ENCODE data around the gene KIF6. TPM values are rescaled to one million over a fixed set of nuclear protein-coding genes. Genes with fewer than 3 reads are reported as not detected.
A peak's percentile ranks its signal among the peaks of the same experiment; 100 is the strongest.
"Not testable (repeated sequence)": the region's sequence is repeated elsewhere in the genome, so short reads cannot be mapped to it uniquely, and the experiment has no call there.

Gene KIF6
- total RNA-seq, 1 experiment from 2014 or later, result 0.80 TPM

DNA sequence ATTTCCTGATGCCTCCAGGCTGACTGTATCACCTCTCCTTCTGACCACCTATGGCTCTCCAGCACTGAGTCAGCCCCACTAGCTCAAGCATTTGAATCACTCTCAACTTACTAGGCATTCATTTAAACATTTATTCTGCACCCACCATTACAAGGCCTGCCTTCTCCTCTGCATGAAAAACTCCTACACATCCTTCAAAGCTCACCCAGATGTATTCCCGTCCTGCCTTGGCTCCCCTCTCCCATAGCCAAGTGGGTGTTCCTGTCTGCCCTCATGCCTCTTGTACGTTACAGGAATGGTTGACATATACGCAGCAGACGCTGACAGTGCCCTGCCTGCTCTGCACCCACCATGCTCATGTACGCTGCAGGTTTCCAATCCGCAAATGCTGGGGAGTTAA lies 432.6 kb downstream of the KIF6 start:
- no peaks in the 10 kb centered on the region; the same call in none of the 2 replicates for H3K27me3 ChIP-seq (ENCODE audit: control insufficient read depth, insufficient read depth, low read length)
- no peak overlapping the region for H3K4me3 ChIP-seq (ENCODE audit: insufficient read depth, low read depth, low read length)
- no peak for DNase-seq
- H3K36me3 ChIP-seq (replicated peaks; ENCODE audit: control insufficient read depth, insufficient read depth, low read length), result no peaks in the 10 kb centered on the region

DNA sequence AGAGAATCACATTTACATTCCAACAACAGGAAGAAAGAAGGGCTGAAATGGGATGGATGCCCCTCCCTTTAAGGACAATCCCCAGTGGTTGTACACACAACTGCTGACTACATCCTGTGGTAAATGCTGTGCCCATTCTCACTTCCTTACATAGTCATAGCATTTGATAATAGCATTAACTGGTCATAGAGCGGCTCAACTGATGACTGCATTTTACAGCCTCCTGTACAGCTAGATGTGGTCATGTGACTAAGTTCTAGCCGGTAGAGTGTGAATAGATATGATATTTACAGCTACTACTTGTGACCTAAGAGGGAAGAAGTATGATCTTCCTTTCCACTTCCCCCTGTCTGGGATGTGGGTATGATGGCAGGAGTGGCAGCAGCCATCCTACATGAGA lies 435.7 kb downstream of the KIF6 start:
- Histone ChIP-seq H3K27me3 (ENCODE audit: control insufficient read depth, insufficient read depth, low read length) (no peaks in the 10 kb centered on the region; the same call in none of the 2 replicates), H3K36me3 (replicated peaks; ENCODE audit: control insufficient read depth, insufficient read depth, low read length) (no peaks in the 10 kb centered on the region), H3K4me3 (ENCODE audit: insufficient read depth, low read depth, low read length) (no peak overlapping the region)
- no peak for DNase-seq

DNA sequence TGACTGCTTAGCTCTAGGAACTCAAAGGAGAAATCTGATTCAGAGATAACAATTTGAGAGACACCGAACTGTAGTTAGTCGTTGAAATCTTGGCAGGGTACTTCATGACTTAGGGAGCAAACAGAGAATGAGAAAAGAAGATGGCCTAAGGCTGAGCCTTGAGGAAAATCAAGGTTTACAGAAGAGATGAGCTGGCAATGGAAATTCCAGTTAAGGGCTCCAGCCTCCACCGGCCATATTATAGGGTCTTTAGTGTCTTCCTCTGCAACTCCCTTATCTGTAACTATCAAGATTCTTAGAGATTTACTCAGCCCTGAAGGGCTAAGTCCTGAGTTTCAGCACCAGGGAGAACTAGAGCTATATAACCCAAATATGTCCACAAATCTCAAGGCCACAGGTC lies 437.6 kb downstream of the KIF6 start:
- H3K27me3 ChIP-seq (ENCODE audit: control insufficient read depth, insufficient read depth, low read length), result no peaks in the 10 kb centered on the region; the same call in none of the 2 replicates
- no peak overlapping the region for H3K4me3 ChIP-seq (ENCODE audit: insufficient read depth, low read depth, low read length)
- no peaks in the 10 kb centered on the region for H3K36me3 ChIP-seq (replicated peaks; ENCODE audit: control insufficient read depth, insufficient read depth, low read length)
- no peak for DNase-seq

DNA sequence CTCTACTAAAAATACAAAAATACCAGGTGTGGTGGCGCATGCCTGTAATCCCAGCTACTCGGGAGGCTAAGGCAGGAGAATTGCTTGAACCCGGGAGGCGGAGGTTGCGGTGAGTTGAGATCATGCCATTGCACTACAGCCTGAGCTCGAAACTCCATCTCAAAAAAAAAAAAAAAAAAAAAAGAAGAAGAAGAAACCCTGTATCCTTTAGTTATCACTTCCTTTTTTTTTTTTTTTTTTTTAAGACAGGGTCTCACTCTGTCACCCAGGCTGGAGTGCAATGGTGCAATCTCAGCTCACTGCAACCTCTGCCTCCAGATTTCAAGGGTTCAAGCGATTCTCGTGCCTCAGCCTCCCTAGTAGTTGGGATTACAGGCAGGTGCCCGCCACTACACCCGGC lies 438.6 kb downstream of the KIF6 start:
- DNase-seq; H3K4me3 ChIP-seq (ENCODE audit: insufficient read depth, low read depth, low read length); H3K36me3 ChIP-seq (replicated peaks; ENCODE audit: control insufficient read depth, insufficient read depth, low read length); H3K27me3 ChIP-seq (ENCODE audit: control insufficient read depth, insufficient read depth, low read length): not testable (repeated sequence)

DNA sequence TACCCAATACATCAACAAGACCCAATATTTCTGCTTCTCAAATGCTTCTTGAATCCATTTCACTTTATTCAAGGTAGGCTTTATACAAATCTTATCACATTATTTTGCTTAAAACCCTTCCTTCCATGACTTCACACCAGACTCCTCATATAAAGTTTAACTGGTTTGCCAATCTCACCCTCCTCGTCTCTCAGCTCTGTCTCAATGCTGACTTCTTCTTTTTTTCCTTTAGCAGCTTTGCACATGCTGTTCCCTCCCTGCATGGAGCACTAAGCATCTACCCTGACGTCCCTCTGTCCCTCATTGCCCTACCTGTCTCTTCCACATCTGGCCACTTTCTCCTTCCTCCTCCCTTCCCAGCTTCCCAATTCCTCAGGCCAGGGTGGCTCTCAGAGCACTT lies 442.4 kb downstream of the KIF6 start:
- DNase-seq, result no peak
- Histone ChIP-seq H3K4me3 (ENCODE audit: insufficient read depth, low read depth, low read length) (no peak overlapping the region), H3K36me3 (replicated peaks; ENCODE audit: control insufficient read depth, insufficient read depth, low read length) (no peaks in the 10 kb centered on the region), H3K27me3 (ENCODE audit: control insufficient read depth, insufficient read depth, low read length) (no peaks in the 10 kb centered on the region)

DNA sequence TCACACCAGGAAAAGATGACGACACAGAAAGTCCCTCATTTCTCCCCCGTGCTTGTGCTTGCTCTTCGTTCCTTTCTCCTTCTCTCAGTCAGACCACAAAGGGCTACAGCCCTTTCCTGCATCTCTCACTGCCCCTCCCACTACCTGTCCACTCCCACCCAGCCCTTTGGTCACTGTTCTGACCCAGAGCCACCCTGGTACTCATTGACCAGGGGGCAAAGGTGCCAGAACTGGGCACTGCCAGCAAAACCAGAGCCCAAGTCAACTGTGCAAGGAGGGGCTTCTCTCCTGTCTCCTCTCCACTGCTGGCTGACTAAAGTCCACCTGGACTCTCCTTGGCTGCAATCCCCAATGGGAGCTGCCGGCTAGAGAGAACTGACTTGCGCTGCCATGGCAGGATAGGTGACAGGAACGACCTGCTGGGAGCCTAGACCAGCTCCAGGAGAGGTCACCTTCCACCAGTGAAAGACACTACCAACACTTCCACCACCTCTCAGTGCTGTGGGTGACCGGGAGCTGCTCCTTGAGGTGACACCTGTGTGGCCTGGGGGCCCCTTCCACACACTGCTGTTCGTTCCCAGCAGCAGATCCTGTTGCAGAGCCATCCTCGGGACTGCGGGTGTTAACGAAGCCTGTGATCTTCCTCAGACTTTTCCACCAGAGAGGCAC lies 443.8 kb downstream of the KIF6 start:
- no peaks in the 10 kb centered on the region for H3K36me3 ChIP-seq (replicated peaks; ENCODE audit: control insufficient read depth, insufficient read depth, low read length)
- H3K27me3 ChIP-seq (ENCODE audit: control insufficient read depth, insufficient read depth, low read length), result no peaks in the 10 kb centered on the region
- H3K4me3 ChIP-seq (ENCODE audit: insufficient read depth, low read depth, low read length), result no peak overlapping the region
- no peak for DNase-seq

DNA sequence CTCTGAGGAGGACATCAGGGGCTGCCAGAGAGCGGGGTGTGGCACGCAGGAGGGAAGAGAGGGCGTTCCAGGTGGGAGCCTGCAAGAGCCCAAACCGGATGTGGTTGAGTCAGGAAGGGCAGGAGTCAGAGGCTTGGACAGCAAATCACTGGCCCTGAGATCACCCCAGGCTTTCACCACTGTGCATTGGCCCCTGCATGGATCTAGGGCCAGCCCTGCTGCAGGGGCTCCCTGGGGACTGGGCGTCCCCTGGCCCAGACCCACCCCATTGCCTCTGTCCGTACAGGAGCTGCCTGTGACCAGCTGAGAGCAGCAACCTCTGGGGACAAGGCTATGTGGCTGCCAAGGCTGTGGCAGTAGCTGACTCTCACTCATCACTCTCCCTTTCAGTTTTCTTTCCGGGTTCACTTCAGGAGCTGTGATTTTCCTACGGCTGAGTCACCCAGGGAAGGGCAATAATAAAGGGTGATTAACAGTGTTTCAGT lies 444.9 kb downstream of the KIF6 start:
- Histone ChIP-seq H3K27me3 (ENCODE audit: control insufficient read depth, insufficient read depth, low read length) (no peaks in the 10 kb centered on the region), H3K36me3 (replicated peaks; ENCODE audit: control insufficient read depth, insufficient read depth, low read length) (no peaks in the 10 kb centered on the region), H3K4me3 (ENCODE audit: insufficient read depth, low read depth, low read length) (no peak overlapping the region)
- DNase-seq, result peak; percentile 42

Other genes starting within 250 kb of the KIF6 start
- 0.97 and 1.0 TPM in 2 replicates for gene DAAM2, start 67.0 kb upstream of the KIF6 start, total RNA-seq (2014; rRNA removed; shearing (Covaris generic))
- 19.7 and 22.0 TPM in 2 replicates for gene MOCS1, start 209.1 kb upstream of the KIF6 start, total RNA-seq (2014; rRNA removed; shearing (Covaris generic))